Measurements from ENCODE around the gene FAM228B.
"Not testable (repeated sequence)": the region's sequence is repeated elsewhere in the genome, so short reads cannot be mapped to it uniquely, and the experiment has no call there.

Gene FAM228B

GRCh38 chr2:24104110-24104650, 19.1 kb upstream of the FAM228B start:
- DNase-seq, result no peak

GRCh38 chr2:24104906-24105305, 18.4 kb upstream of the FAM228B start:
- no peak for DNase-seq

- DNase-seq, result no peak
Measured at GRCh38 chr2:24105816-24106215, 17.5 kb upstream of the FAM228B start.

- DNase-seq, result no peak
Measured at GRCh38 chr2:24106786-24107185, 16.5 kb upstream of the FAM228B start.

- no peak for DNase-seq
Measured at GRCh38 chr2:24107336-24107735, 15.9 kb upstream of the FAM228B start.

- not testable (repeated sequence) for DNase-seq
Measured at GRCh38 chr2:24109431-24109830, 13.8 kb upstream of the FAM228B start.

- DNase-seq, result no peak
Measured at GRCh38 chr2:24110660-24111303, 12.5 kb upstream of the FAM228B start.

- DNase-seq, result no peak
Measured at GRCh38 chr2:24111407-24111901, 11.8 kb upstream of the FAM228B start.

GRCh38 chr2:24115057-24115456, 8.2 kb upstream of the FAM228B start:
- no peak for DNase-seq

GRCh38 chr2:24117902-24118301, 5.4 kb upstream of the FAM228B start:
- no peak for DNase-seq

GRCh38 chr2:24121066-24121465, 2.2 kb upstream of the FAM228B start:
- DNase-seq, result no peak

- no peak for DNase-seq
Measured at GRCh38 chr2:24121469-24121868, 1.8 kb upstream of the FAM228B start.

- no peak for DNase-seq
Measured at GRCh38 chr2:24122366-24123194, 689 bp upstream of the FAM228B start.

- DNase-seq, result no peak
Measured at GRCh38 chr2:24123922-24124580, 782 bp downstream of the FAM228B start.

- DNase-seq, result no peak
Measured at GRCh38 chr2:24125956-24126355, 2.7 kb downstream of the FAM228B start.

GRCh38 chr2:24132543-24132942, 9.3 kb downstream of the FAM228B start:
- no peak for DNase-seq

- not testable (repeated sequence) for DNase-seq
Measured at GRCh38 chr2:24140305-24140704, 17.0 kb downstream of the FAM228B start.

- DNase-seq, result no peak
Measured at GRCh38 chr2:24147364-24147763, 24.1 kb downstream of the FAM228B start.

- DNase-seq, result no peak
Measured at GRCh38 chr2:24152413-24153197, 29.3 kb downstream of the FAM228B start.

- DNase-seq, result no peak
Measured at GRCh38 chr2:24153478-24153877, 30.2 kb downstream of the FAM228B start.

- DNase-seq, result no peak
Measured at GRCh38 chr2:24158131-24158530, 34.9 kb downstream of the FAM228B start.

- no peak for DNase-seq
Measured at GRCh38 chr2:24159708-24160107, 36.4 kb downstream of the FAM228B start.

GRCh38 chr2:24160761-24161160, 37.5 kb downstream of the FAM228B start:
- no peak for DNase-seq

Data from CD4-positive, alpha-beta T cell treated with Interleukin-17A for 4 hours (primary cell).